ENCODE measurements around the gene PSMB3. TPM values are rescaled to one million over a fixed set of nuclear protein-coding genes. Genes with fewer than 3 reads are reported as not detected.

PSMB3 gene
- total RNA-seq, 1 experiment from 2014 or later = 441 TPM

GRCh38 chr17:38797828-38798227, 45.3 kb downstream of the PSMB3 start:
- Histone ChIP-seq H3K27ac (ENCODE audit: low read length) (no peak overlapping the region), H3K9me3 (ENCODE audit: low read length) (no peaks in the 10 kb centered on the region), H4K20me1 (ENCODE audit: low read length) (peaks cover 9% of the 10 kb centered on the region; the same call in 1 of the 2 replicates), H3F3A (ENCODE audit: low read length, unreplicated experiment) (no peaks in the 10 kb centered on the region), H2AFZ (ENCODE audit: low read length) (no peak overlapping the region), H3K9me2 (replicated peaks; ENCODE audit: low read length) (no peaks in the 10 kb centered on the region), H3K79me2 (ENCODE audit: low read length) (peaks cover 57% of the 10 kb centered on the region), H3K36me3 (ENCODE audit: low read depth, low read length) (peaks cover 8% of the 10 kb centered on the region; the same call in 1 of the 2 replicates), H3K4me2 (ENCODE audit: low read length) (peak overlapping the region; percentile 78), H3K4me3 (ENCODE audit: low read length) (peak overlapping the region; percentile 72), H3K4me1 (ENCODE audit: insufficient read depth, low read length) (peaks cover 16% of the 10 kb centered on the region), H3K9ac (ENCODE audit: low read length) (no peak overlapping the region), H3K27me3 (ENCODE audit: low read length) (no peaks in the 10 kb centered on the region)
- intact Hi-C loops (cut with micrococcal nuclease) = loop anchor here (2.0 kb wide), 1 partner anchor 45 kb away; the partner anchor contains the start of gene PSMB3
- no peak for ATAC-seq
- TF ChIP-seq EZH2phosphoT487 (IDR thresholded peaks at IDR 0.05; ENCODE audit: borderline replicate concordance, low read length) (no peak), CTCF (conservative IDR thresholded peaks at IDR 0.05; ENCODE audit: low read depth, low read length) (no peak), EZH2 (IDR thresholded peaks at IDR 0.05; ENCODE audit: low read length, unreplicated experiment) (no peak)
- BruUV-seq (replicated peaks) = TSS peak; percentile 37
- ChIA-PET POLR2A (ENCODE audit: unreplicated experiment) (no interaction called here), CTCF (no interaction called here)
- no peak for DNase-seq

- no peaks in the 10 kb centered on the region for H3K9me3 ChIP-seq (ENCODE audit: low read length)
- intact Hi-C loops (cut with micrococcal nuclease) = loop anchor here (2.0 kb wide), 1 partner anchor 46 kb away; the partner anchor contains the start of gene PSMB3
- H3K79me2 ChIP-seq (ENCODE audit: low read length) = peaks cover 52% of the 10 kb centered on the region
- H3K27ac ChIP-seq (ENCODE audit: low read length) = peak overlapping the region; percentile 49
- no peaks in the 10 kb centered on the region for H3K9me2 ChIP-seq (replicated peaks; ENCODE audit: low read length)
- POLR2A ChIA-PET (ENCODE audit: unreplicated experiment) = no interaction called here
- CTCF ChIA-PET = no interaction called here
- no peak for TF ChIP-seq EZH2 (IDR thresholded peaks at IDR 0.05; ENCODE audit: low read length, unreplicated experiment)
- TF ChIP-seq EZH2phosphoT487 (IDR thresholded peaks at IDR 0.05; ENCODE audit: borderline replicate concordance, low read length) = no peak
- TF ChIP-seq CTCF (conservative IDR thresholded peaks at IDR 0.05; ENCODE audit: low read depth, low read length) = no peak
- no TSS peak for BruUV-seq (replicated peaks)
- DNase-seq (peak; percentile 18), ATAC-seq (peak; percentile 25)
- peak overlapping the region; percentile 78 for H3K4me2 ChIP-seq (ENCODE audit: low read length)
- peak overlapping the region; percentile 80 for H2AFZ ChIP-seq (ENCODE audit: low read length)
- no peaks in the 10 kb centered on the region for H3K27me3 ChIP-seq (ENCODE audit: low read length)
- no peaks in the 10 kb centered on the region for H3F3A ChIP-seq (ENCODE audit: low read length, unreplicated experiment)
- peak overlapping the region; percentile 72 for H3K4me3 ChIP-seq (ENCODE audit: low read length)
- H3K9ac ChIP-seq (ENCODE audit: low read length) = peak overlapping the region; percentile 98
- peaks cover 9% of the 10 kb centered on the region; the same call in 1 of the 2 replicates for H4K20me1 ChIP-seq (ENCODE audit: low read length)
- H3K36me3 ChIP-seq (ENCODE audit: low read depth, low read length) = peaks cover 9% of the 10 kb centered on the region; the same call in 1 of the 2 replicates
- H3K4me1 ChIP-seq (ENCODE audit: insufficient read depth, low read length) = peaks cover 16% of the 10 kb centered on the region
Observed at GRCh38 chr17:38798614-38799500, 46.3 kb downstream of the PSMB3 start.

Measured in PC-3 (cell line).